AG04450 (cell line): ENCODE measurements around the gene TTC36. TPM values are rescaled to one million over a fixed set of nuclear protein-coding genes. Genes with fewer than 3 reads are reported as not detected.

Source experiments
- CTCF ChIA-PET: fragments of 300-600, 350-600 bp; formaldehyde crosslinking; extraction: SDS; loops from one replicate; lab custom pipeline; 2022; ENCODE audit warnings: antibody characterized with exemption, inconsistent platforms; lab: Charles Lee
- POLR2A ChIA-PET: fragments of 350-600 bp; formaldehyde crosslinking; extraction: SDS; loops from one replicate; lab custom pipeline; 2021; ENCODE audit warnings: antibody characterized with exemption, inconsistent platforms; lab: Yijun Ruan, JAX
- DNase-seq: peaks from one replicate; pipeline ENCODE4 v3.0.0-alpha.2; 2011; ENCODE audit warnings: low read depth, low spot score
- H3K27ac ChIP-seq: one replicate; pipeline ENCODE4 v1.5.1; 2012; ENCODE audit warnings: low read depth, low read length, control low read depth
- H3K27me3 ChIP-seq: one replicate; pipeline ENCODE4 v1.6.0; 2012; ENCODE audit warnings: low read length; ENCODE audit not compliant: control insufficient read depth, insufficient read depth
- H3K4me3 ChIP-seq: 2 replicates; pipeline ENCODE4 v1.5.1; 2011; ENCODE audit warnings: mild to moderate bottlenecking, low read depth, low read length, control low read depth
- H3K9me3 ChIP-seq: 2 replicates; pipeline ENCODE4 v1.5.1; 2012; ENCODE audit warnings: low read length; ENCODE audit not compliant: control insufficient read depth, insufficient read depth
- CTCF ChIP-seq: IDR thresholded peaks from 2 replicates; pipeline ENCODE4 v1.5.1; 2011; ENCODE audit warnings: low read depth, low read length, control low read depth, inconsistent platforms
- polyA plus RNA-seq: library from polyadenylated mRNA; depleted of rRNA; stranded (reverse); fragments of >200 nt; gene quantifications from 2 replicates; pipeline ENCODE4 v1.2.3, GENCODE V29; 2011

TTC36 gene
- polyA plus RNA-seq, 1 experiment: not detected

GRCh38 chr11:118533769-118534729, 6.8 kb downstream of the TTC36 start:
- DNase-seq: no peak
- ChIA-PET CTCF (no interaction called here), POLR2A (interaction anchor here (0.5 kb wide), 1 partner anchor 35 kb away, joined by 3 read pairs; no protein-coding TSS in a partner anchor)
- H3K4me3 ChIP-seq: no peak overlapping the region
- no peaks in the 10 kb centered on the region; the same call in 1 of the 2 replicates for H3K9me3 ChIP-seq
- no peak overlapping the region for H3K27ac ChIP-seq
- H3K27me3 ChIP-seq: no peaks in the 10 kb centered on the region
- no peak for TF ChIP-seq CTCF

- Histone ChIP-seq H3K4me3 (no peak overlapping the region), H3K27me3 (no peaks in the 10 kb centered on the region), H3K27ac (no peak overlapping the region), H3K9me3 (no peaks in the 10 kb centered on the region; the same call in 1 of the 2 replicates)
- TF ChIP-seq CTCF: no peak
- POLR2A ChIA-PET: no interaction called here
- CTCF ChIA-PET: no interaction called here
- DNase-seq: no peak
Observed at GRCh38 chr11:118535261-118535660, 8.0 kb downstream of the TTC36 start.

GRCh38 chr11:118536726-118537125, 9.5 kb downstream of the TTC36 start:
- DNase-seq: no peak
- Histone ChIP-seq H3K4me3 (no peak overlapping the region), H3K27ac (no peak overlapping the region), H3K27me3 (no peaks in the 10 kb centered on the region), H3K9me3 (no peaks in the 10 kb centered on the region; the same call in 1 of the 2 replicates)
- ChIA-PET POLR2A (no interaction called here), CTCF (no interaction called here)
- TF ChIP-seq CTCF: no peak

GRCh38 chr11:118537409-118537980, 10.2 kb downstream of the TTC36 start:
- ChIA-PET CTCF (no interaction called here), POLR2A (no interaction called here)
- TF ChIP-seq CTCF: no peak
- H3K4me3 ChIP-seq: no peak overlapping the region
- no peaks in the 10 kb centered on the region for H3K27me3 ChIP-seq
- H3K9me3 ChIP-seq: no peaks in the 10 kb centered on the region; the same call in 1 of the 2 replicates
- no peak overlapping the region for H3K27ac ChIP-seq
- no peak for DNase-seq
